Caco-2 (cell line): ENCODE measurements around the gene HAUS2. TPM values are rescaled to one million over a fixed set of nuclear protein-coding genes. Genes with fewer than 3 reads are reported as not detected.

Source experiments
- BruUV-seq: library from RNA; stranded (reverse); fragments of 400-500 nt; replicated peaks from 2 replicates; lab custom pipeline; 2021; lab: Mats Ljungman, UMichigan
- CTCF ChIA-PET: fragments of 300-600 bp; sonication (Branson Sonifier 250); formaldehyde crosslinking; loops from one replicate; lab custom pipeline; 2022; ENCODE audit warnings: antibody characterized with exemption; lab: Charles Lee
- POLR2A ChIA-PET: fragments of 300-600 bp; sonication (Branson Sonifier 250); formaldehyde crosslinking; loops from one replicate; lab custom pipeline; 2022; ENCODE audit warnings: antibody characterized with exemption; lab: Charles Lee
- DNase-seq, 2 experiments: peaks; one replicate each; pipeline versions ENCODE4 v3.0.0 to v3.0.0-alpha.2; 2020 to 2022
- H3K27me3 ChIP-seq: replicated peaks from 2 replicates; pipeline ENCODE4 v1.6.0; 2011; ENCODE audit warnings: low read length; ENCODE audit not compliant: control insufficient read depth, insufficient read depth
- H3K36me3 ChIP-seq: 2 replicates; pipeline ENCODE4 v1.5.1; 2011; ENCODE audit warnings: low read length; ENCODE audit not compliant: control insufficient read depth, insufficient read depth
- H3K4me1 ChIP-seq: fragments of 250-450 bp; sonication (Bioruptor Pico); 2 replicates; pipeline ENCODE4 v1.5.1; 2020; ENCODE audit warnings: mild to moderate bottlenecking
- H3K4me3 ChIP-seq: 2 replicates; pipeline ENCODE4 v1.5.1; 2011; ENCODE audit warnings: low read depth, mild to moderate bottlenecking, control low read depth, low read length
- H3K9me3 ChIP-seq: fragments of 250-450 bp; sonication (Bioruptor Pico); 2 replicates; pipeline ENCODE4 v1.5.1; 2020; ENCODE audit warnings: mild to moderate bottlenecking, moderate library complexity
- H3K27ac Mint-ChIP-seq: one replicate; pipeline ENCODE4 v1.8.0; 2022; ENCODE audit warnings: mixed read lengths; ENCODE audit not compliant: unreplicated experiment
- H3K27me3 Mint-ChIP-seq: one replicate; pipeline ENCODE4 v1.8.0; 2022; ENCODE audit warnings: mixed read lengths; ENCODE audit not compliant: insufficient read depth, unreplicated experiment
- H3K36me3 Mint-ChIP-seq: one replicate; pipeline ENCODE4 v1.8.0; 2022; ENCODE audit warnings: mild to moderate bottlenecking, mixed read lengths; ENCODE audit not compliant: insufficient read depth, unreplicated experiment
- H3K4me1 Mint-ChIP-seq: one replicate; pipeline ENCODE4 v1.8.0; 2022; ENCODE audit warnings: low read depth, mixed read lengths; ENCODE audit not compliant: unreplicated experiment
- H3K4me3 Mint-ChIP-seq: one replicate; pipeline ENCODE4 v1.8.0; 2022; ENCODE audit warnings: mild to moderate bottlenecking, moderate library complexity, mixed read lengths; ENCODE audit not compliant: unreplicated experiment
- H3K9me3 Mint-ChIP-seq: one replicate; pipeline ENCODE4 v1.8.0; 2022; ENCODE audit warnings: mixed read lengths; ENCODE audit not compliant: unreplicated experiment
- intact Hi-C: fragments of 100-400 bp; cut with micrococcal nuclease; formaldehyde crosslinking; loops from one replicate; pipeline ENCODE4 v1.10.0; 2022; ENCODE audit not compliant: unreplicated experiment
- total RNA-seq: library from RNA; stranded (reverse); gene quantifications from 2 replicates; pipeline ENCODE4 v1.2.3, GENCODE V29; 2022
- TF ChIP-seq, protein P1 (sequence below), 2 experiments: fragments of 200-600 bp in 1 of 2; IDR thresholded peaks; 1 replicate in 1 of 2; 2 replicates in 1 of 2; pipeline versions ENCODE4 v1.5.1 to v1.8.0; 2011 to 2022; ENCODE audit warnings: antibody characterized with exemption in 1 of 2, control low read depth in 1 of 2, inconsistent platforms in 1 of 2, low read depth in 1 of 2, low read length in 1 of 2, mild to moderate bottlenecking in 1 of 2, moderate library complexity in 1 of 2; ENCODE audit not compliant: insufficient read depth in 1 of 2, severe bottlenecking in 1 of 2, unreplicated experiment in 1 of 2

Gene HAUS2
- total RNA-seq, 1 experiment from 2014 or later, result 35.7 TPM

- intact Hi-C loops, result no loop called here
- Histone ChIP-seq H3K4me3 (peak overlapping the region; percentile 58), H3K9me3 (no peaks in the 10 kb centered on the region), H3K36me3 (no peaks in the 10 kb centered on the region), H3K27me3 (peaks cover 1% of the 10 kb centered on the region; the same call in 1 of the 2 replicates), H3K4me1 (0 out of 2 replicates have a peak, but pooled peaks cover 10% of the 10 kb centered on the region)
- H3K4me1 Mint-ChIP-seq, result peaks cover 4% of the 10 kb centered on the region
- TF ChIP-seq, protein P1, sequence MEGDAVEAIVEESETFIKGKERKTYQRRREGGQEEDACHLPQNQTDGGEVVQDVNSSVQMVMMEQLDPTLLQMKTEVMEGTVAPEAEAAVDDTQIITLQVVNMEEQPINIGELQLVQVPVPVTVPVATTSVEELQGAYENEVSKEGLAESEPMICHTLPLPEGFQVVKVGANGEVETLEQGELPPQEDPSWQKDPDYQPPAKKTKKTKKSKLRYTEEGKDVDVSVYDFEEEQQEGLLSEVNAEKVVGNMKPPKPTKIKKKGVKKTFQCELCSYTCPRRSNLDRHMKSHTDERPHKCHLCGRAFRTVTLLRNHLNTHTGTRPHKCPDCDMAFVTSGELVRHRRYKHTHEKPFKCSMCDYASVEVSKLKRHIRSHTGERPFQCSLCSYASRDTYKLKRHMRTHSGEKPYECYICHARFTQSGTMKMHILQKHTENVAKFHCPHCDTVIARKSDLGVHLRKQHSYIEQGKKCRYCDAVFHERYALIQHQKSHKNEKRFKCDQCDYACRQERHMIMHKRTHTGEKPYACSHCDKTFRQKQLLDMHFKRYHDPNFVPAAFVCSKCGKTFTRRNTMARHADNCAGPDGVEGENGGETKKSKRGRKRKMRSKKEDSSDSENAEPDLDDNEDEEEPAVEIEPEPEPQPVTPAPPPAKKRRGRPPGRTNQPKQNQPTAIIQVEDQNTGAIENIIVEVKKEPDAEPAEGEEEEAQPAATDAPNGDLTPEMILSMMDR (IDR thresholded peaks at IDR 0.05; ENCODE audit: insufficient read depth in 1 of 2, low read depth in 1 of 2, low read length in 1 of 2, severe bottlenecking in 1 of 2, unreplicated experiment in 1 of 2), result no peak
- H3K27me3 Mint-ChIP-seq, result peaks cover 25% of the 10 kb centered on the region
- no TSS peak for BruUV-seq
- no peak overlapping the region for H3K27ac Mint-ChIP-seq
- no peaks in the 10 kb centered on the region for H3K9me3 Mint-ChIP-seq
- peaks cover 6% of the 10 kb centered on the region for H3K36me3 Mint-ChIP-seq
- POLR2A ChIA-PET, result interaction anchor here (0.6 to 2.1 kb wide), 6 partner anchors 16 to 795 kb away, joined by 3 to 8 read pairs (median 4); partner anchors contain the start of genes HAUS2, LRRC57, TUBGCP4 and ZNF106
- CTCF ChIA-PET, result interaction anchor here (0.6 to 0.7 kb wide), 3 partner anchors 12 to 225 kb away, joined by 3 read pairs; no protein-coding TSS in a partner anchor
- no peak for DNase-seq
- peak overlapping the region; percentile 86 for H3K4me3 Mint-ChIP-seq
Measured at GRCh38 chr15:42576040-42576594, 27.5 kb downstream of the HAUS2 start.

DNA sequence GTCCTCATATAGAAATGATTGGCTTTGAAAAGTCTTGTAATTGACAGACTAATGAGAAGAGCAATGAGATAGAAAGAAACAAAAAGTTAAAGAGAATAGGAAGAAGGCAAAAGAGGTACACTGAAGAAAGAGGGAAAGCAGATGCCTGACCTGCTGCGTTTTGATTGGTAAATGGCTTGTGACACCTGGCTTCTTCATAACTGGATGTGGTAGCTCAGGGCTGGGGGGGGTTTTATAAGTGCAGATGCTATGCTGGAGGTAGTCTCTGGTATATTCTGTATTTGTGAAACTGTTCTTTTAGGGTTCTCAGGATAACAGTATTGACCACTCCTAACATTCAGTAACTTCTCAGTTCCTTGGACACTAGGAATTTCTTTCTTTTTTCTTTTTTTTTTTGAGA lies 28.1 kb downstream of the HAUS2 start:
- Mint-ChIP-seq H3K4me1 (peaks cover 7% of the 10 kb centered on the region), H3K27me3 (peaks cover 26% of the 10 kb centered on the region), H3K9me3 (no peaks in the 10 kb centered on the region), H3K36me3 (peaks cover 6% of the 10 kb centered on the region), H3K27ac (no peak overlapping the region), H3K4me3 (no peak overlapping the region)
- DNase-seq, result no peak
- BruUV-seq, result no TSS peak
- H3K4me3 ChIP-seq, result no peak overlapping the region
- ChIA-PET POLR2A (no interaction called here), CTCF (no interaction called here)
- TF ChIP-seq, protein P1 (IDR thresholded peaks at IDR 0.05; ENCODE audit: insufficient read depth in 1 of 2, low read depth in 1 of 2, low read length in 1 of 2, severe bottlenecking in 1 of 2, unreplicated experiment in 1 of 2), result no peak
- intact Hi-C loops, result no loop called here
- H3K27me3 ChIP-seq, result peaks cover 1% of the 10 kb centered on the region; the same call in 1 of the 2 replicates
- H3K36me3 ChIP-seq, result no peaks in the 10 kb centered on the region
- no peaks in the 10 kb centered on the region for H3K9me3 ChIP-seq
- 0 out of 2 replicates have a peak, but pooled peaks cover 11% of the 10 kb centered on the region for H3K4me1 ChIP-seq

DNA sequence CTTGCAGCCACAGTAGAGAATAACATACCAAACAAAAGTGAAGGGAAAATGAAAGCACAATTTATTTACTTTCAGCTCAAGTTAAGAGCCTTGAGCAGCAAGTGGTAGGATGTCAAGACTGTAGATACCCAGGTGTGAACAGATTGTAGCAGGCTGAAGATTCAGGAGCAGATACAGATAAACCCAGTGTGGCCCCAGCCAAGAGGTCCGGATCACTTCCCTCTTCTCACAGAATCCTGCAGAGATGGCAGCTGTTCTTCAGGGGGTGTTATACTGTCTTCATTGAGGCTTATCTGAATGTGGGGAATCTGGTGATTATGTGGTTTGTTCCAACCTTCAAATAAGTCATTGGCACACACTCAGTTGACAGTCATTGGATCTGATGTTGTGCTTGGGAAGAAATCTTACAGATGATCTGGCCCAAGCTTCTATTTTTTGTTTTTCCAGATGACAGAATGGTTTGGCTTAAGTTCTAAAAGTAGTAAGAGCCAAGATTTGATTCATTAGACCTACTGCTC lies 28.9 kb downstream of the HAUS2 start:
- Histone ChIP-seq H3K4me3 (no peak overlapping the region), H3K36me3 (no peaks in the 10 kb centered on the region), H3K27me3 (peaks cover 1% of the 10 kb centered on the region; the same call in 1 of the 2 replicates), H3K9me3 (no peaks in the 10 kb centered on the region), H3K4me1 (0 out of 2 replicates have a peak, but pooled peaks cover 17% of the 10 kb centered on the region)
- Mint-ChIP-seq H3K36me3 (peaks cover 6% of the 10 kb centered on the region), H3K4me3 (no peak overlapping the region), H3K27me3 (peaks cover 26% of the 10 kb centered on the region), H3K27ac (no peak overlapping the region), H3K4me1 (peaks cover 7% of the 10 kb centered on the region), H3K9me3 (no peaks in the 10 kb centered on the region)
- CTCF ChIA-PET, result no interaction called here
- no peak for DNase-seq
- no TSS peak for BruUV-seq
- intact Hi-C loops, result no loop called here
- TF ChIP-seq, protein P1 (IDR thresholded peaks at IDR 0.05; ENCODE audit: insufficient read depth in 1 of 2, low read depth in 1 of 2, low read length in 1 of 2, severe bottlenecking in 1 of 2, unreplicated experiment in 1 of 2), result no peak
- POLR2A ChIA-PET, result no interaction called here
